Naive thymus-derived CD4-positive, alpha-beta T cell (primary cell): ENCODE measurements around the gene C19orf33. TPM values are rescaled to one million over a fixed set of nuclear protein-coding genes. Genes with fewer than 3 reads are reported as not detected.

Experiments
- ATAC-seq: fragments of 150-1000 bp; cut with Tn5 transposase; 2 replicates; pipeline ENCODE4 v1.10.0; 2021; ENCODE audit warnings: mild to moderate bottlenecking, moderate library complexity
- CTCF ChIA-PET: fragments of 350-600 bp; sonication (Branson Sonifier 250); formaldehyde crosslinking; loops from one replicate; lab custom pipeline; 2021; ENCODE audit warnings: antibody characterized with exemption; lab: Charles Lee
- POLR2A ChIA-PET: fragments of 350-600 bp; sonication (Branson Sonifier 250); formaldehyde crosslinking; loops from one replicate; lab custom pipeline; 2021; ENCODE audit warnings: antibody characterized with exemption, inconsistent platforms; lab: Charles Lee
- DNase-seq, 9 donors: peaks; one replicate each; pipeline versions ENCODE4 v3.0.0 to v3.0.0-alpha.2; 2020 to 2022; ENCODE audit warnings: mixed read lengths in 1 of 9
- H3K27ac ChIP-seq: one replicate; pipeline ENCODE4 v1.7.0; 2013; ENCODE audit warnings: mild to moderate bottlenecking, low read depth, low read length, moderate library complexity
- H3K27me3 ChIP-seq, 2 donors: one replicate each; pipeline ENCODE4 v1.7.0; 2013; ENCODE audit warnings: low read length in 2 of 2, mild to moderate bottlenecking in 2 of 2, moderate library complexity in 2 of 2; ENCODE audit not compliant: control insufficient read depth in 2 of 2, insufficient read depth in 2 of 2
- H3K36me3 ChIP-seq, 3 experiments: 1 replicate in 2 of 3; 2 replicates in 1 of 3; pipeline ENCODE4 v1.7.0; 2013; ENCODE audit warnings: low read length in 3 of 3, mild to moderate bottlenecking in 3 of 3, moderate library complexity in 1 of 3; ENCODE audit not compliant: insufficient read depth in 3 of 3, control insufficient read depth in 2 of 3
- H3K4me1 ChIP-seq, 2 donors: one replicate each; pipeline ENCODE4 v1.7.0; 2013; ENCODE audit warnings: low read length in 2 of 2, mild to moderate bottlenecking in 2 of 2, moderate library complexity in 1 of 2; ENCODE audit not compliant: control insufficient read depth in 2 of 2, insufficient read depth in 2 of 2
- H3K4me3 ChIP-seq: 2 replicates; pipeline ENCODE4 v1.7.0; 2013; ENCODE audit warnings: mild to moderate bottlenecking, low read length
- H3K9me3 ChIP-seq, 3 experiments: 1 replicate in 2 of 3; 2 replicates in 1 of 3; pipeline ENCODE4 v1.7.0; 2013; ENCODE audit warnings: low read length in 3 of 3; ENCODE audit not compliant: control insufficient read depth in 2 of 3
- H3K27ac Mint-ChIP-seq, 9 donors: one replicate each; pipeline ENCODE4 v1.8.0; 2020 to 2022; ENCODE audit warnings: mixed read lengths in 9 of 9, mild to moderate bottlenecking in 8 of 9, moderate library complexity in 5 of 9, inconsistent platforms in 2 of 9
- H3K27me3 Mint-ChIP-seq, 5 donors: one replicate each; pipeline ENCODE4 v1.8.0; 2021 to 2022; ENCODE audit warnings: mixed read lengths in 5 of 5, mild to moderate bottlenecking in 1 of 5
- H3K36me3 Mint-ChIP-seq, 5 donors: one replicate each; pipeline ENCODE4 v1.8.0; 2020 to 2022; ENCODE audit warnings: mixed read lengths in 5 of 5, mild to moderate bottlenecking in 3 of 5, inconsistent platforms in 1 of 5
- H3K4me1 Mint-ChIP-seq, 7 donors: one replicate each; pipeline ENCODE4 v1.8.0; 2020 to 2022; ENCODE audit warnings: mixed read lengths in 7 of 7, mild to moderate bottlenecking in 3 of 7, inconsistent platforms in 1 of 7
- H3K4me3 Mint-ChIP-seq, 10 donors: one replicate each; pipeline ENCODE4 v1.8.0; 2020 to 2022; ENCODE audit warnings: mild to moderate bottlenecking in 10 of 10, mixed read lengths in 10 of 10, moderate library complexity in 6 of 10, inconsistent platforms in 2 of 10
- H3K9me3 Mint-ChIP-seq, 11 donors: one replicate each; pipeline ENCODE4 v1.8.0; 2020 to 2022; ENCODE audit warnings: mixed read lengths in 11 of 11, mild to moderate bottlenecking in 4 of 11, inconsistent platforms in 1 of 11, moderate library complexity in 1 of 11
- intact Hi-C, 2 donors: fragments of 100-400 bp; cut with micrococcal nuclease; formaldehyde crosslinking; loops; one replicate each; pipeline ENCODE4 v1.15.1; 2023
- polyA plus RNA-seq, 2 donors: library from polyadenylated mRNA; unstranded; fragments of 300-500 nt; fragmentation: Illumina TruSeq; gene quantifications; one replicate each; pipeline ENCODE4 v1.2.3, GENCODE V29; 2021
- total RNA-seq, 6 experiments: library from RNA in 5 of 6; stranded (reverse) in 5 of 6; gene quantifications; 1 replicate in 5 of 6; 2 replicates in 1 of 6; pipeline ENCODE4 v1.2.3 and lab custom pipeline; 2021 to 2026

Gene C19orf33
- total and polyA plus RNA-seq, 7 experiments from 2014 or later = 0.88 to 1.5 TPM; not detected in 5

DNA sequence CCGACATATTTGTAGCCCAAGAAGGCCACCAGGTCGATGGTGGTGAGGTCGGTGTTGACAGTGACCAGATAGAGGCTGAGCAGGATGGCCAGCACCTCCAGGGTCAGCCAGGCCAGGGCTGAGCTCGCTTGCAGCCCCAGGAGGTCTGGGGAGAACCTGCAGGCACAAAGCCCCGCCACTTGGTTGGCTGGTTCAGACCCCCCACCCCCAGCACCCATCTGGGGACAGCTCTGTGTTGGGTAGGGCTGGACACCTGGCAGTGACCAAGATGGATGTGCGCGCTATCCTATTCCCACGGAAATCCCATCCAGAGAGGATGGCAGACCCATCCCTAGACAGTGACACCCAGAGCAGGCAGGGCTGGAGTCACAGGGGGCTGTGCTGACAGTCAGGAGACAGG lies 3.5 kb downstream of the C19orf33 start:
- intact Hi-C loops = no loop called here
- no peak overlapping the region for H3K4me3 ChIP-seq
- H3K27me3 ChIP-seq = no peaks in the 10 kb centered on the region
- Mint-ChIP-seq H3K27me3 (no peaks in the 10 kb centered on the region), H3K27ac (peak overlapping the region in 1 of 9 donors; percentile 20), H3K9me3 (peaks cover 0 to 1% (median 0%) of the 10 kb centered on the region in 11 donors), H3K4me1 (peaks cover 0 to 14% (median 7%) of the 10 kb centered on the region in 7 donors), H3K4me3 (no peak overlapping the region), H3K36me3 (peaks cover 4 to 19% (median 5%) of the 10 kb centered on the region in 5 donors)
- DNase-seq (no peak), ATAC-seq (no peak)
- CTCF ChIA-PET = no interaction called here
- H3K9me3 ChIP-seq = no peaks in the 10 kb centered on the region
- H3K36me3 ChIP-seq = peaks cover 0 to 38% (median 0%) of the 10 kb centered on the region in 3 experiments
- POLR2A ChIA-PET = no interaction called here
- no peaks in the 10 kb centered on the region for H3K4me1 ChIP-seq
- no peak overlapping the region for H3K27ac ChIP-seq

DNA sequence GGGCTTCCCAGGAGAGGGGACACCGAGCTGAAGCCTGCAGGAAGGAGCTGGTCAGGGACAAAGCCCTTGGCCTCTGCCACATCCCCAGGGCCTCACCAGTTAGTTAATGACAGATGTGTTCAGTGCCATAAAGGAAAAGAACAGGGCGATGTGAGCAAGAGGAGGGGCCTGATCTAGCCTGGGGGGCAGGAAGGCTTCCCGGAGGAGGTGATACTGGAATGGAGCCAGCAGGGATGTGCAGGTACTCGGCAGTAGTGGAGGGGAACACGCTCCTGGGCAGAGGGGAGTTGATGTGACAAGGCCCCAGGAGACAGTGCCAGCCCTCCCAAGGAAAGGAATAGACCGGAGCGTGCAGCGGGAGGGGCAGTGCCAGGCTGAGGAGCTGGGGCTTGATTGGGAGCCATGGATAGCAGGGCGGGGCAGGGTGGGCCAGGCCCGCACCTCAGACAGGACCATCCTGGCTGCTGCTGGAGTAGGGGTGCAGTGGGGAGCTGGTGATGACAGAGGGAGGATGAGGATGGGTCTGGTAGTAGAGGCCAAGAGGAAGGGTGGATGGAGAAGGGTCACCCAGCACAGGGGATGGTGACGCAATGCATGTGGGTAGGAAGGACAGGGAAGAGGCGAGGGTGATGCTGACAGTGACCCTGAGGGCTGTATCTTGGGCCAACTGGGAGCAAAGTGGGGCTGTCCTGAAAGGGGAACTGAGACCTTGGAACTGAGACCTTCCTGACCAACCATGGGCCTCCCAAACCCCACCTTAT lies 4.1 kb downstream of the C19orf33 start:
- POLR2A ChIA-PET = no interaction called here

DNA sequence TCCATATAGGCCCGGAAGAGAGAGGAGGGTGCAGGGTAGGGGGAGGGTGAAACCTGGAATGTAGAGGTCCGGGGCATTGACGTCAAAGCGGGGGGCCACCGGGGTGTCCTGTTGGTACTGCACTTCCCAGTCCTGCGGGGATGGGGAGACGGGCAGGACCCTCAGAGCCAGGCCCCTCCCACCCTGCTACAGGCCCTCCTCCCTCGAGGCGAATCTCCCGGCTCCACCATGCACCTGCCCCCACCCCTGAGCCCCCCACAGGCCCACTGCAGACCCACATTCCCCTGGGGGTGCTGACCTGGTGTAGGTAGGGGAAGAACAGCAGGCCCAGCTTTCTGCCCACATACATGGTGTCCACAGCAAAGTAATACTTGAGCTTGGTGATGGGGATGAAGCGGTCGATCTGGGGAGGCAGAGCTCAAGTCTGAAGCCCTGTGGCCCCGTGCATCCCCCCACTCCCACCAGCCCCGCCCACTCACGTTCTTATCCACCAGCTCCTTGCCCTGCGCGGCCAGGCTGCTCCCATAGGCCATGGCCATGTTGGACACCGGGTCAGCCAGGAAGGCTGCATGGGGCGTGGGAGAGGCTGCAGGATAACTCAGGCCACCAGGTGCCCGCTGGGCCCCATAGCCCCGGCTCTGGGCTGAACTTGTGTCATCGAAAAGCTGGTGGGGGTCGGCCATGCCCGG lies 5.0 kb downstream of the C19orf33 start:
- H3K27ac Mint-ChIP-seq = no peak overlapping the region

More for the DNA sequence above, 4.1 kb downstream of the C19orf33 start:
- Mint-ChIP-seq H3K27me3 (no peaks in the 10 kb centered on the region), H3K9me3 (no peaks in the 10 kb centered on the region), H3K4me3 (no peak overlapping the region), H3K36me3 (peaks cover 4 to 20% (median 5%) of the 10 kb centered on the region in 5 donors), H3K4me1 (peaks cover 0 to 16% (median 9%) of the 10 kb centered on the region in 7 donors), H3K27ac (no peak overlapping the region)
- H3K36me3 ChIP-seq = peaks cover 0 to 38% (median 0%) of the 10 kb centered on the region in 3 experiments
- H3K9me3 ChIP-seq = no peaks in the 10 kb centered on the region
- ATAC-seq (no peak), DNase-seq (no peak)
- intact Hi-C loops = no loop called here
- H3K4me1 ChIP-seq = no peaks in the 10 kb centered on the region
- H3K27ac ChIP-seq = no peak overlapping the region
- H3K4me3 ChIP-seq = no peak overlapping the region
- CTCF ChIA-PET = no interaction called here
- H3K27me3 ChIP-seq = no peaks in the 10 kb centered on the region

DNA sequence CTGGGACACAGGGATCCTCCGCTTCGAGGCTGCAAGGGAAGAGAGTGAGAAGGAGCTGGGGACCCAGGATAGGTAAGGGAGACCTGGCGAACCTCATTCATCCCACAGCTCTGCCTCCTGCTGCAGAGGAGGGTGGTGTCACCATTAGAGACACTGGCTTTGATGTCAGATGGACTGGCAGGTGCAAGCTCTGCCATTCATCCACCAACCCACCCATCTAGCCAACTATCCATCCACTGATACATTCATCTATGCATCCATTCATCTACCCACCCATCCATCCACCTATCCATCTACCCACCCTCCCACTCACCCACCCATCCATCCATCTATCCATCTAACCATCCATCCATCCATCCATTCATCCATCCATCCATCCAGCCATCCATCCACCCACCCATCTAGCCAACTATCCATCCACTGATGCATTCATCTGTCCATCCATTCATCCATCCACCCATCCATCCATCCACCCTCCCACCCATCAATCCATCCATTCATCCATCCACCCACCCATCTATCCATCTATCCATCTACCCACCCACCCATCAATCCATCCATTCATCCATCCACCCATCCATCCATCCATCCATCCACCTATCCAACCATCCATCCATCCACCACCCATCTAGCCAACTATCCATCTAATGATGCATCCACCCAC lies 5.7 kb downstream of the C19orf33 start:
- Histone ChIP-seq H3K9me3 (no peaks in the 10 kb centered on the region), H3K4me3 (no peak overlapping the region), H3K4me1 (no peaks in the 10 kb centered on the region), H3K36me3 (peaks cover 0 to 38% (median 0%) of the 10 kb centered on the region in 3 experiments), H3K27ac (no peak overlapping the region), H3K27me3 (no peaks in the 10 kb centered on the region)
- Mint-ChIP-seq H3K4me1 (peaks cover 4 to 21% (median 15%) of the 10 kb centered on the region in 7 donors), H3K4me3 (no peak overlapping the region), H3K27ac (peak overlapping the region in 1 of 9 donors; percentile 63), H3K36me3 (peaks cover 4 to 20% (median 5%) of the 10 kb centered on the region in 5 donors), H3K9me3 (no peaks in the 10 kb centered on the region), H3K27me3 (no peaks in the 10 kb centered on the region)
- ATAC-seq = no peak
- ChIA-PET CTCF (no interaction called here), POLR2A (interaction anchor here (1.8 kb wide), 1 partner anchor 11 kb away, joined by 4 read pairs; no protein-coding TSS in a partner anchor)
- DNase-seq = no peak
- intact Hi-C loops = loop anchor here in 1 of 2 donors (10.0 kb wide), 2 partner anchors 655 to 1095 kb away; partner anchors contain the start of genes ZFP30, ZNF383 and ZNF585B

More for the DNA sequence above, 5.0 kb downstream of the C19orf33 start:
- ChIA-PET POLR2A (interaction anchor here (1.8 kb wide), 1 partner anchor 11 kb away, joined by 4 read pairs; no protein-coding TSS in a partner anchor), CTCF (no interaction called here)
- DNase-seq (no peak), ATAC-seq (no peak)
- H3K27me3 Mint-ChIP-seq = no peaks in the 10 kb centered on the region
- H3K9me3 Mint-ChIP-seq = no peaks in the 10 kb centered on the region
- peaks cover 4 to 20% (median 5%) of the 10 kb centered on the region in 5 donors for H3K36me3 Mint-ChIP-seq
- H3K4me3 Mint-ChIP-seq = no peak overlapping the region
- peaks cover 0 to 38% (median 0%) of the 10 kb centered on the region in 3 experiments for H3K36me3 ChIP-seq
- no peaks in the 10 kb centered on the region for H3K27me3 ChIP-seq
- intact Hi-C loops = no loop called here
- H3K4me3 ChIP-seq = no peak overlapping the region
- peaks cover 4 to 21% (median 15%) of the 10 kb centered on the region in 7 donors for H3K4me1 Mint-ChIP-seq
- no peaks in the 10 kb centered on the region for H3K4me1 ChIP-seq
- no peaks in the 10 kb centered on the region for H3K9me3 ChIP-seq
- no peak overlapping the region for H3K27ac ChIP-seq

DNA sequence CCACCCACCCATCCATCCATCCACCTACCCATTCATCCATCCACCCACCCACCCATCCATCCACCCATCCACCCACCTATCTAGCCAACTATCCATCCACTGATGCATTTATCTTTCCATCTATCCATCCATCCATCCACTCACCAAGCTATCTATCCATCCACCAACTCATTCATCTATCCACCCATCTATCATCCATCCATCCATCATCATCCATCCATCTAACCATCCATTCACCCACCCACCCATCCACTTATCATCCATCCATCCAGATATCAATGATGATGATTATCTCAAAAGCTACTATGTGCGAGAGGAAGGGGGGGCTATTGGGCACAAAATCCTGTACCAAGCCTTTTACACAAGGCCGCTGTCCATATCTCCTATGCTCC lies 6.2 kb downstream of the C19orf33 start:
- POLR2A ChIA-PET = interaction anchor here (0.5 to 1.8 kb wide), 3 partner anchors 10 to 324 kb away, joined by 3 to 6 read pairs (median 4); no protein-coding TSS in a partner anchor

DNA sequence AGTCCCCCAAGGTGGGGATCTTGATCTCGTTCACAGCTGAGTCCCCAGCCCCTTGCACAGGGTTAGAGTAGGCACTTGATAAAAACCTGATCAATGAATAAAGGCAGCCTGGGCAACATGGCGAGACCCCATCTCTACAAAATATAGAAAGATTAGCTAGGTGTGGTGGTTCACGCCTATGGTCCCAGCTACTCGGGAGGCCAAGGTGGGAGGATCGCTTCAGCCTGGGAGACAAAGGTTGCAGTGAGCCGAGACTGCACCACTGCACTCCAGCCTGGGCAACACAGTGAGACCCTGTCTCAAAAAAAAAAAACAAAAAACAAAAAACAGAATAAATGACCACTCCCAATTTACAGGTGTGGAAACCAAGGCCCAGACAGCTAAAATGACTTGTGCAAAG lies 6.9 kb downstream of the C19orf33 start:
- no peak for ATAC-seq
- ChIA-PET POLR2A (interaction anchor here (0.5 to 1.8 kb wide), 3 partner anchors 9 to 324 kb away, joined by 3 to 6 read pairs (median 4); no protein-coding TSS in a partner anchor), CTCF (no interaction called here)
- no peaks in the 10 kb centered on the region for H3K27me3 ChIP-seq
- Mint-ChIP-seq H3K4me1 (peaks cover 7 to 24% (median 21%) of the 10 kb centered on the region in 7 donors), H3K27me3 (no peaks in the 10 kb centered on the region), H3K27ac (peak overlapping the region in 1 of 9 donors; percentile 56), H3K4me3 (no peak overlapping the region), H3K36me3 (peaks cover 4 to 20% (median 5%) of the 10 kb centered on the region in 5 donors), H3K9me3 (no peaks in the 10 kb centered on the region)
- H3K27ac ChIP-seq = no peak overlapping the region
- no peak overlapping the region for H3K4me3 ChIP-seq
- no peak for DNase-seq
- peaks cover 0 to 35% (median 0%) of the 10 kb centered on the region in 3 experiments for H3K36me3 ChIP-seq
- intact Hi-C loops = loop anchor here in 1 of 2 donors (10.0 kb wide), 2 partner anchors 656 to 1096 kb away; partner anchors contain the start of genes ZFP30, ZNF383 and ZNF585B
- peaks cover 3 to 5% of the 10 kb centered on the region in 2 donors for H3K4me1 ChIP-seq
- H3K9me3 ChIP-seq = no peaks in the 10 kb centered on the region

More for the DNA sequence above, 6.2 kb downstream of the C19orf33 start:
- Histone ChIP-seq H3K27me3 (no peaks in the 10 kb centered on the region), H3K36me3 (peaks cover 0 to 38% (median 0%) of the 10 kb centered on the region in 3 experiments), H3K4me3 (no peak overlapping the region), H3K27ac (no peak overlapping the region), H3K4me1 (peaks cover under 1 to 2% of the 10 kb centered on the region in 2 donors), H3K9me3 (no peaks in the 10 kb centered on the region)
- intact Hi-C loops = loop anchor here in 1 of 2 donors (10.0 kb wide), 2 partner anchors 655 to 1095 kb away; partner anchors contain the start of genes ZFP30, ZNF383 and ZNF585B
- DNase-seq (no peak), ATAC-seq (no peak)
- Mint-ChIP-seq H3K27me3 (no peaks in the 10 kb centered on the region), H3K4me3 (no peak overlapping the region), H3K27ac (peak overlapping the region in 2 of 9 donors; percentile 59 to 63), H3K9me3 (no peaks in the 10 kb centered on the region), H3K36me3 (peaks cover 4 to 20% (median 5%) of the 10 kb centered on the region in 5 donors), H3K4me1 (peaks cover 6 to 23% (median 18%) of the 10 kb centered on the region in 7 donors)
- CTCF ChIA-PET = interaction anchor here (0.7 kb wide), 1 partner anchor 71 kb away, joined by 3 read pairs; no protein-coding TSS in a partner anchor
